Thoracic aorta (tissue), 2 donors: Measurements from ENCODE around the gene ARHGDIA. TPM values are rescaled to one million over a fixed set of nuclear protein-coding genes. Genes with fewer than 3 reads are reported as not detected.

ENCODE experiments used
- ATAC-seq: fragments of 150-250 bp; one replicate; pipeline ENCODE4 v1.8.0; 2017; ENCODE audit warnings: low read depth; ENCODE audit not compliant: insufficient number of reproducible peaks, low FRiP score
- DNase-seq: peaks from one replicate; pipeline ENCODE4 v3.0.0-alpha.2; 2020; ENCODE audit warnings: low spot score
- H3K27ac ChIP-seq, 2 donors: fragments of 200-600 bp; sonication (generic); 1 replicate in 1 of 2; 2 replicates in 1 of 2; pipeline ENCODE4 v1.5.1; 2016; ENCODE audit warnings: mild to moderate bottlenecking in 2 of 2, moderate library complexity in 2 of 2
- H3K27me3 ChIP-seq: fragments of 200-600 bp; sonication (generic); replicated peaks from 2 replicates; pipeline ENCODE4 v1.6.0; 2016; ENCODE audit warnings: mild to moderate bottlenecking; ENCODE audit not compliant: insufficient read depth
- H3K36me3 ChIP-seq: fragments of 200-600 bp; sonication (generic); one replicate; pipeline ENCODE4 v1.5.1; 2016
- H3K4me1 ChIP-seq, 2 donors: fragments of 200-600 bp; sonication (generic); 1 replicate in 1 of 2; 2 replicates in 1 of 2; pipeline versions ENCODE4 v1.5.1 to v1.6.0; 2016; ENCODE audit warnings: low read depth in 2 of 2, mild to moderate bottlenecking in 1 of 2; ENCODE audit not compliant: control insufficient read depth in 1 of 2
- H3K4me3 ChIP-seq: fragments of 200-600 bp; sonication (generic); 2 replicates; pipeline ENCODE4 v1.5.1; 2016; ENCODE audit warnings: mild to moderate bottlenecking
- H3K9me3 ChIP-seq: fragments of 200-600 bp; sonication (generic); 2 replicates; pipeline ENCODE4 v1.5.1; 2016
- CTCF ChIP-seq: fragments of 200-600 bp; sonication (generic); IDR thresholded peaks from one replicate; pipeline ENCODE4 v1.5.1; 2019; ENCODE audit warnings: antibody characterized with exemption
- total RNA-seq, 2 donors: library from RNA; depleted of rRNA; stranded (reverse); fragments of >200 nt; gene quantifications; one replicate each; pipeline versions ENCODE4 v1.1.0 to v1.2.3, GENCODE V29; 2016

ARHGDIA gene
- total RNA-seq, 2 donors from 2014 or later: 206 to 324 TPM

- Histone ChIP-seq H3K27ac (no peak overlapping the region), H3K27me3 (no peaks in the 10 kb centered on the region), H3K4me3 (no peak overlapping the region), H3K9me3 (no peaks in the 10 kb centered on the region), H3K36me3 (peaks cover 15% of the 10 kb centered on the region), H3K4me1 (peaks cover 23 to 44% of the 10 kb centered on the region in 2 donors)
- DNase-seq: no peak
- no peak for ATAC-seq
- TF ChIP-seq CTCF: no peak
Measured at GRCh38 chr17:81865733-81866439, 5.3 kb downstream of the ARHGDIA start.

- no peak overlapping the region for H3K27ac ChIP-seq
- no peak for TF ChIP-seq CTCF
- H3K4me1 ChIP-seq: peaks cover 23 to 42% of the 10 kb centered on the region in 2 donors
Measured at GRCh38 chr17:81865358-81865732, 5.8 kb downstream of the ARHGDIA start.

DNA sequence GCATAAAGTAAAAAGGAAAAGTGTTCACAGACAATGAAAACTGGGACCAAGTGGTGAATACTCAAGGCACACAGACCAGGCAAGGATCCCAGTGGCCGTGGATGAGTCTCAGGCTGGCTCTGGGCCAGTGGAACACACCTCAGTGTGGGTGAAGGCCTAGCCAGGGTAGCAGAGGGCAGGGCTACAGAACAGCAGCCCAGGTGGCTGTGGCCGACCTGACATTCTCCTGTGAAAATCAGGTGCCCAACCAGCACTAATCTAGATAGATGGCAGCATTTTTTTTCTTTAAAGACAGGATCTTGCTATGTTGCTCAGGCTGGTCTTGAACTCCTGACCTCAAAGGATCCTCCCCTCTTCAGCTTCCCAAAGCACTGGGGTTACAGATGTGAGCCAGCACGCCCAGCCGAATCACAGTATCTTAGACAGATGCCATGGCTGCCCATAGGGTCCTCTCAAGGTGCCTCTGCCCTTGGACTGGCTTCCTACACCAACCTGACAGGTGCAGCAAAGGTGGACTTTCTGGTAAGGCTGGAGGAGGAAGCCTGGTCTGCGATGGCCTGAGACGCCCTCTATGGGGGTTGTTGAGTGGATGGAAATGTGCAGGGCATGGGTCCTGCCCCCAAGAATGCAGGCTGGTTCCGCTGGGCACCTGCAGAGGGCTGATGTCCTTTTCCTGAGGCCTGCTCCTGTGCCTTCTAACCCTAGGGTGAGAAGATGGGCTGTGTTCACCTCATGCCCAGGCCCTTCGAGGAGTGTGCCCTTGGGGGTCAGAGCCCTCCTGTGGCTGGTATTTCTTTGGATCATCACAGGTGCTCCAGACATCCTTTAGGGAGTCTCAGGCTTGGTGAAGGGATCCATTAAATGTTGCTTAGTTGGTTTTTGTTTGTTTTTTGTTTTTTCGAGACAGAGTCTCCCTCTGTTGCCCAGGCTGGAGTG, 7.0 kb downstream of the ARHGDIA start:
- DNase-seq (no peak), ATAC-seq (no peak)
- H3K27ac ChIP-seq: no peak overlapping the region

More at GRCh38 chr17:81865358-81865732, 5.8 kb downstream of the ARHGDIA start:
- no peaks in the 10 kb centered on the region for H3K27me3 ChIP-seq
- H3K9me3 ChIP-seq: no peaks in the 10 kb centered on the region
- ATAC-seq (no peak), DNase-seq (no peak)
- peaks cover 15% of the 10 kb centered on the region for H3K36me3 ChIP-seq
- H3K4me3 ChIP-seq: no peak overlapping the region

DNA sequence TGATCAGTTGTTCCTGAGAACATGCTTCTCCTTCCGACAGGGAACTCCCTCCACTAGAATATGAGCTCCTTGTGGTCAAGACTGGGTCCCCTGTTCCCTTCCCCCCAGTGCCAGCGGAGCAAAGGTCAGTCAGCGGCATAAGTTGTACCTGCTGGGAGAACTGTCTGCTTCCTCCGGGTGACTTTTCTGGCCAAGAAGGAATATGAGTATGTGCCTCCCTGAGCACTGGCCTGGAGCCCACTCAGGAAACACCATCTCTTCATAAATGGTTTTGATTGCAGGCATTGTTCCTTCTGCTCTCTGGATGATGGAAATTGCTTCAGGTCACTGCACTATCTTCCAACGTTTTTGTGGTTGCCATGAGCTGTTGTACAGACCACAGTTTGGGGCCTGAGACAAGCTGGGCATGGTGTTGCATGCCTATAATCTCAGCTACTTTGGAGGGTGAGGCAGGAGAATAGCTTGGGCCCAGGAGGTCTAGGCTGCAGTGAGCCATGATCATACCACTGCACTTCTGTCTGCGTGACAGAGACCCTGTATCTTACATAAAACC, 7.9 kb downstream of the ARHGDIA start:
- ATAC-seq (no peak), DNase-seq (no peak)
- TF ChIP-seq CTCF: no peak
- no peak overlapping the region for H3K27ac ChIP-seq
- no peak overlapping the region for H3K4me3 ChIP-seq
- no peaks in the 10 kb centered on the region for H3K9me3 ChIP-seq
- H3K27me3 ChIP-seq: no peaks in the 10 kb centered on the region
- H3K36me3 ChIP-seq: peaks cover 5% of the 10 kb centered on the region
- peaks cover 19 to 36% of the 10 kb centered on the region in 2 donors for H3K4me1 ChIP-seq

More for the DNA sequence above, 7.0 kb downstream of the ARHGDIA start:
- Histone ChIP-seq H3K4me1 (peaks cover 15 to 36% of the 10 kb centered on the region in 2 donors), H3K27me3 (no peaks in the 10 kb centered on the region), H3K9me3 (no peaks in the 10 kb centered on the region), H3K36me3 (peaks cover 9% of the 10 kb centered on the region), H3K4me3 (no peak overlapping the region)
- TF ChIP-seq CTCF: no peak
